Activated naive CD8-positive, alpha-beta T cell treated with anti-CD3 and anti-CD28 coated beads, Interleukin-2, amount 10 ng/mL, durations not matched to agents 7 days and 5 days (primary cell): Measurements from ENCODE around the gene PROP1. TPM values are rescaled to one million over a fixed set of nuclear protein-coding genes. Genes with fewer than 3 reads are reported as not detected.
"Not testable (repeated sequence)": the region's sequence is repeated elsewhere in the genome, so short reads cannot be mapped to it uniquely, and the experiment has no call there.

ENCODE experiments used
- ATAC-seq: fragments of 150-1000 bp; cut with Tn5 transposase; one replicate; pipeline ENCODE4 v1.10.0; 2021; ENCODE audit warnings: low read depth, moderate library complexity
- POLR2A ChIA-PET: fragments of 350-600 bp; sonication (Branson Sonifier 250); formaldehyde crosslinking; loops from one replicate; lab custom pipeline; 2021; ENCODE audit warnings: antibody characterized with exemption; lab: Charles Lee
- DNase-seq: peaks from one replicate; pipeline ENCODE4 v3.0.0; 2021
- H3K27ac Mint-ChIP-seq: one replicate; pipeline ENCODE4 v1.8.0; 2022; ENCODE audit warnings: mild to moderate bottlenecking, mixed read lengths
- H3K27me3 Mint-ChIP-seq: one replicate; pipeline ENCODE4 v1.8.0; 2022; ENCODE audit warnings: mild to moderate bottlenecking, moderate library complexity, mixed read lengths
- H3K36me3 Mint-ChIP-seq: one replicate; pipeline ENCODE4 v1.8.0; 2021; ENCODE audit warnings: mild to moderate bottlenecking, mixed read lengths
- H3K4me1 Mint-ChIP-seq: one replicate; pipeline ENCODE4 v1.8.0; 2021; ENCODE audit warnings: mixed read lengths
- H3K4me3 Mint-ChIP-seq: one replicate; pipeline ENCODE4 v1.8.0; 2022; ENCODE audit warnings: mild to moderate bottlenecking, moderate library complexity, mixed read lengths
- H3K9me3 Mint-ChIP-seq: one replicate; pipeline ENCODE4 v1.8.0; 2021; ENCODE audit warnings: mixed read lengths
- total RNA-seq, 2 experiments: library from RNA; stranded (reverse); gene quantifications; one replicate each; pipeline ENCODE4 v1.2.3, GENCODE V29; 2021

The PROP1 gene
- not detected for total RNA-seq

- H3K4me1 Mint-ChIP-seq = peaks cover 4% of the 10 kb centered on the region
- no peak within 1 kb of the TSS for H3K27ac Mint-ChIP-seq
- H3K36me3 Mint-ChIP-seq = no peaks in the 10 kb centered on the region
- no peak within 1 kb of the TSS for H3K4me3 Mint-ChIP-seq
- POLR2A ChIA-PET = no interaction called here
- peaks cover 23% of the 10 kb centered on the region for H3K27me3 Mint-ChIP-seq
- H3K9me3 Mint-ChIP-seq = no peaks in the 10 kb centered on the region
- no peak for DNase-seq
- ATAC-seq = no peak
Observed at GRCh38 chr5:177995691-177996595, at the start of gene PROP1. Gene PROP1, minus strand, starts transcription at chr5:177996242. Its CDS starts 309 bp downstream, at chr5:177995933.

GRCh38 chr5:178019379-178020030 is 23.5 kb upstream of the PROP1 start:
- H3K36me3 Mint-ChIP-seq, H3K27me3 Mint-ChIP-seq, POLR2A ChIA-PET, H3K4me1 Mint-ChIP-seq, H3K27ac Mint-ChIP-seq, H3K9me3 Mint-ChIP-seq, DNase-seq, ATAC-seq, H3K4me3 Mint-ChIP-seq: not testable (repeated sequence)

- POLR2A ChIA-PET, H3K4me3 Mint-ChIP-seq, H3K9me3 Mint-ChIP-seq, H3K36me3 Mint-ChIP-seq, H3K4me1 Mint-ChIP-seq, H3K27ac Mint-ChIP-seq, H3K27me3 Mint-ChIP-seq, ATAC-seq, DNase-seq: not testable (repeated sequence)
Observed at GRCh38 chr5:178012758-178013157, 16.7 kb upstream of the PROP1 start.

- POLR2A ChIA-PET, H3K4me3 Mint-ChIP-seq, H3K4me1 Mint-ChIP-seq, ATAC-seq, H3K27me3 Mint-ChIP-seq, DNase-seq, H3K9me3 Mint-ChIP-seq, H3K27ac Mint-ChIP-seq, H3K36me3 Mint-ChIP-seq: not testable (repeated sequence)
Observed at GRCh38 chr5:178011816-178012554, 15.9 kb upstream of the PROP1 start.

GRCh38 chr5:178007272-178007671 is 11.2 kb upstream of the PROP1 start:
- H3K36me3 Mint-ChIP-seq, ATAC-seq, POLR2A ChIA-PET, DNase-seq, H3K4me1 Mint-ChIP-seq, H3K9me3 Mint-ChIP-seq: not testable (repeated sequence)
- H3K4me3 Mint-ChIP-seq = peak overlapping the region; percentile 86
- peak overlapping the region; percentile 85 for H3K27ac Mint-ChIP-seq
- H3K27me3 Mint-ChIP-seq = peaks cover 15% of the 10 kb centered on the region

- Mint-ChIP-seq H3K27ac (peak overlapping the region; percentile 85), H3K27me3 (peaks cover 20% of the 10 kb centered on the region), H3K4me3 (peak overlapping the region; percentile 86)
- POLR2A ChIA-PET, H3K4me1 Mint-ChIP-seq, H3K36me3 Mint-ChIP-seq, H3K9me3 Mint-ChIP-seq: not testable (repeated sequence)
- ATAC-seq (peak; percentile 89), DNase-seq (peak; percentile 72)
Observed at GRCh38 chr5:178006536-178007231, 10.6 kb upstream of the PROP1 start.

- H3K36me3 Mint-ChIP-seq, POLR2A ChIA-PET, H3K4me1 Mint-ChIP-seq, H3K9me3 Mint-ChIP-seq, H3K27ac Mint-ChIP-seq, DNase-seq: not testable (repeated sequence)
- Mint-ChIP-seq H3K4me3 (peak overlapping the region; percentile 75), H3K27me3 (peaks cover 21% of the 10 kb centered on the region)
- peak; percentile 37 for ATAC-seq
Observed at GRCh38 chr5:178006181-178006535, 10.1 kb upstream of the PROP1 start.

GRCh38 chr5:177997846-177998245 is 1.8 kb upstream of the PROP1 start:
- H3K27ac Mint-ChIP-seq = no peak overlapping the region
- POLR2A ChIA-PET = no interaction called here
- peaks cover 29% of the 10 kb centered on the region for H3K27me3 Mint-ChIP-seq
- ATAC-seq = no peak
- H3K36me3 Mint-ChIP-seq = no peaks in the 10 kb centered on the region
- no peak for DNase-seq
- H3K4me3 Mint-ChIP-seq = no peak overlapping the region
- no peaks in the 10 kb centered on the region for H3K9me3 Mint-ChIP-seq
- peaks cover 4% of the 10 kb centered on the region for H3K4me1 Mint-ChIP-seq

GRCh38 chr5:177997319-177997670 is 1.3 kb upstream of the PROP1 start:
- H3K36me3 Mint-ChIP-seq = no peaks in the 10 kb centered on the region
- H3K27ac Mint-ChIP-seq = no peak overlapping the region
- POLR2A ChIA-PET = no interaction called here
- H3K4me1 Mint-ChIP-seq = peaks cover 4% of the 10 kb centered on the region
- H3K4me3 Mint-ChIP-seq = no peak overlapping the region
- no peaks in the 10 kb centered on the region for H3K9me3 Mint-ChIP-seq
- DNase-seq (no peak), ATAC-seq (no peak)
- peaks cover 27% of the 10 kb centered on the region for H3K27me3 Mint-ChIP-seq

- Mint-ChIP-seq H3K9me3 (no peaks in the 10 kb centered on the region), H3K4me3 (no peak overlapping the region), H3K27ac (no peak overlapping the region), H3K36me3 (no peaks in the 10 kb centered on the region), H3K4me1 (peaks cover 4% of the 10 kb centered on the region), H3K27me3 (peaks cover 24% of the 10 kb centered on the region)
- ATAC-seq (no peak), DNase-seq (no peak)
- POLR2A ChIA-PET = no interaction called here
Observed at GRCh38 chr5:177996660-177997318, 747 bp upstream of the PROP1 start.

- POLR2A ChIA-PET = no interaction called here
- no peaks in the 10 kb centered on the region for H3K36me3 Mint-ChIP-seq
Observed at GRCh38 chr5:177994561-177995190, 1.4 kb downstream of the PROP1 start.

GRCh38 chr5:177994063-177994462 is 2.0 kb downstream of the PROP1 start:
- POLR2A ChIA-PET = no interaction called here
- Mint-ChIP-seq H3K9me3 (no peaks in the 10 kb centered on the region), H3K36me3 (no peaks in the 10 kb centered on the region), H3K27me3 (peaks cover 32% of the 10 kb centered on the region), H3K27ac (no peak overlapping the region), H3K4me1 (peaks cover 4% of the 10 kb centered on the region), H3K4me3 (no peak overlapping the region)
- ATAC-seq = no peak
- DNase-seq = no peak

More at GRCh38 chr5:177994561-177995190, 1.4 kb downstream of the PROP1 start:
- ATAC-seq (no peak), DNase-seq (no peak)
- H3K27me3 Mint-ChIP-seq = peaks cover 26% of the 10 kb centered on the region
- H3K27ac Mint-ChIP-seq = no peak overlapping the region
- no peaks in the 10 kb centered on the region for H3K9me3 Mint-ChIP-seq
- peaks cover 4% of the 10 kb centered on the region for H3K4me1 Mint-ChIP-seq
- H3K4me3 Mint-ChIP-seq = no peak overlapping the region
